Measurements from ENCODE around the gene ASXL2.

- TF ChIP-seq RARB (CRISPR knock-in tag; IDR thresholded peaks at IDR 0.05) = no peak
- TF ChIP-seq ISL1 (CRISPR knock-in tag; IDR thresholded peaks at IDR 0.05) = no peak
- TF ChIP-seq ZNF565 (CRISPR knock-in tag; conservative IDR thresholded peaks at IDR 0.05; ENCODE audit: low read depth) = no peak
- no peak for TF ChIP-seq ZNF8 (CRISPR knock-in tag; IDR thresholded peaks at IDR 0.05)
- no peak for TF ChIP-seq TCF4 (CRISPR knock-in tag; IDR thresholded peaks at IDR 0.05; ENCODE audit: borderline replicate concordance)
Observed at GRCh38 chr2:25905126-25905525, 26.8 kb upstream of the ASXL2 start.

Data from SK-N-SH treated with all-trans-retinoic acid at 6 μM for 48 hours (cell line).